Measurements from ENCODE around the gene LMBR1. TPM values are rescaled to one million over a fixed set of nuclear protein-coding genes. Genes with fewer than 3 reads are reported as not detected.

Gene LMBR1
- total and polyA plus RNA-seq, 2 donors (not counting 1 experiment from before 2014, with no cell fraction given), result 30.8 to 41.6 TPM

DNA sequence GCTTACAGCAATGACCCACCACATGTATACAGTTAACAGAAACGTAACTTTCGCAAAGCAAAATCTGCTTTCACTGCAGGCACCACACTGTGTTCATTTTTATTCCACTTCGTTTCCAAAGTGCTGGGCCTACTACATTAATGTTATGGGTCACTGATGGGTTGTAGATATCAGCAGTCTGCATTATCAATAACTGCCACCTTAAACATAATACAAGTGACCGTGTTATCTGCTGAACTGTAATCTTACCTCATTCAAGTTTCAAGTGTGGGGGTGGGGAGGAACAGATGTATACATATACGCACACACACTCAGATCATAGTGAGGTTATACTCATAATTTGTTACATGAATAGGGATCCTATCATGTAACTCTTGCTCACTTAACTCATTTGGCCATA lies 231.3 kb downstream of the LMBR1 start:
- no peaks in the 10 kb centered on the region for H4K20me1 ChIP-seq (ENCODE audit: control insufficient read depth, extremely low read depth, insufficient read depth, low read length)
- H3K27me3 ChIP-seq (ENCODE audit: control insufficient read depth, insufficient read depth, low read length), result no peaks in the 10 kb centered on the region
- H3K4me3 ChIP-seq (replicated peaks in 1 of 4; ENCODE audit: control extremely low read depth in 1 of 4, insufficient read depth in 1 of 4, low read depth in 3 of 4, low read length in 4 of 4), result no peak overlapping the region
- no peak overlapping the region for H3K27ac ChIP-seq (ENCODE audit: insufficient read depth, low read length)
- DNase-seq (ENCODE audit: low read depth in 2 of 2), result no peak
- H3K4me2 ChIP-seq (ENCODE audit: extremely low read depth, insufficient read depth, low read length), result no peak overlapping the region
- H3K9ac ChIP-seq (ENCODE audit: insufficient read depth, low read length), result no peak overlapping the region
- H2AFZ ChIP-seq (ENCODE audit: low read length), result no peak overlapping the region
- no peaks in the 10 kb centered on the region for H3K9me3 ChIP-seq (ENCODE audit: control insufficient read depth, insufficient read depth, low read depth, low read length)
- no peaks in the 10 kb centered on the region for H3K36me3 ChIP-seq (ENCODE audit: control insufficient read depth, insufficient read depth, low read length)
- no peaks in the 10 kb centered on the region for H3K79me2 ChIP-seq (ENCODE audit: control insufficient read depth, insufficient read depth, low read length)
- no peaks in the 10 kb centered on the region for H3K4me1 ChIP-seq (ENCODE audit: control insufficient read depth, extremely low read depth, insufficient read depth, low read length)
- TF ChIP-seq, protein P1, sequence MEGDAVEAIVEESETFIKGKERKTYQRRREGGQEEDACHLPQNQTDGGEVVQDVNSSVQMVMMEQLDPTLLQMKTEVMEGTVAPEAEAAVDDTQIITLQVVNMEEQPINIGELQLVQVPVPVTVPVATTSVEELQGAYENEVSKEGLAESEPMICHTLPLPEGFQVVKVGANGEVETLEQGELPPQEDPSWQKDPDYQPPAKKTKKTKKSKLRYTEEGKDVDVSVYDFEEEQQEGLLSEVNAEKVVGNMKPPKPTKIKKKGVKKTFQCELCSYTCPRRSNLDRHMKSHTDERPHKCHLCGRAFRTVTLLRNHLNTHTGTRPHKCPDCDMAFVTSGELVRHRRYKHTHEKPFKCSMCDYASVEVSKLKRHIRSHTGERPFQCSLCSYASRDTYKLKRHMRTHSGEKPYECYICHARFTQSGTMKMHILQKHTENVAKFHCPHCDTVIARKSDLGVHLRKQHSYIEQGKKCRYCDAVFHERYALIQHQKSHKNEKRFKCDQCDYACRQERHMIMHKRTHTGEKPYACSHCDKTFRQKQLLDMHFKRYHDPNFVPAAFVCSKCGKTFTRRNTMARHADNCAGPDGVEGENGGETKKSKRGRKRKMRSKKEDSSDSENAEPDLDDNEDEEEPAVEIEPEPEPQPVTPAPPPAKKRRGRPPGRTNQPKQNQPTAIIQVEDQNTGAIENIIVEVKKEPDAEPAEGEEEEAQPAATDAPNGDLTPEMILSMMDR (conservative IDR thresholded peaks at IDR 0.05 in 1 of 2, IDR thresholded peaks at IDR 0.05 in 1 of 2; ENCODE audit: low read depth in 1 of 2, low read length in 2 of 2), result no peak
- no peak for TF ChIP-seq EZH2 (IDR thresholded peaks at IDR 0.05; ENCODE audit: low read length, missing control alignments)

DNA sequence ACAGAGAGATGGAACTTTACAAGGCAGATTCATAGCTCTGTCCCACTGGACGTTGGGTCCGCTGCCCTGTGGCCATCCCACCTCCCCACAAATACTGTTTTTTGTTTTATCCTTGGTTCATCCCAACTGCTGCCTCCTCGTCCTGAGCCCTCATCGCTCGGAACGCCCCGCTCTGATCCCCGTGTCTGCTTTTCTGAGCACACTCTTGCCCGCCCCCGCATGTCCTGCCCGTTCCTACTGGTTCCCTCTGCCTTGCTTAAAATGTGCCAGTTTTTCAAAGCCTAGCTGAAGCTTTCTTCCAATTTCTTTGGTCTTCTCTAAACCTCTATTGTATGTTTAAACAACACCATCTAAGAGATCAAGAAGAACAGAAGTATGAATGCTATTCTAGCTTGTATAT lies 233.0 kb downstream of the LMBR1 start:
- H3K27me3 ChIP-seq (ENCODE audit: control insufficient read depth, insufficient read depth, low read length), result no peaks in the 10 kb centered on the region
- H4K20me1 ChIP-seq (ENCODE audit: control insufficient read depth, extremely low read depth, insufficient read depth, low read length), result no peaks in the 10 kb centered on the region
- H3K9ac ChIP-seq (ENCODE audit: insufficient read depth, low read length), result no peak overlapping the region
- H2AFZ ChIP-seq (ENCODE audit: low read length), result no peak overlapping the region
- H3K4me1 ChIP-seq (ENCODE audit: control insufficient read depth, extremely low read depth, insufficient read depth, low read length), result no peaks in the 10 kb centered on the region
- H3K79me2 ChIP-seq (ENCODE audit: control insufficient read depth, insufficient read depth, low read length), result no peaks in the 10 kb centered on the region
- H3K36me3 ChIP-seq (ENCODE audit: control insufficient read depth, insufficient read depth, low read length), result no peaks in the 10 kb centered on the region
- H3K27ac ChIP-seq (ENCODE audit: insufficient read depth, low read length), result no peak overlapping the region
- DNase-seq (ENCODE audit: low read depth in 2 of 2), result no peak
- H3K4me2 ChIP-seq (ENCODE audit: extremely low read depth, insufficient read depth, low read length), result no peak overlapping the region
- TF ChIP-seq, protein P1 (conservative IDR thresholded peaks at IDR 0.05 in 1 of 2, IDR thresholded peaks at IDR 0.05 in 1 of 2; ENCODE audit: low read depth in 1 of 2, low read length in 2 of 2), result no peak
- no peak for TF ChIP-seq EZH2 (IDR thresholded peaks at IDR 0.05; ENCODE audit: low read length, missing control alignments)
- no peaks in the 10 kb centered on the region for H3K9me3 ChIP-seq (ENCODE audit: control insufficient read depth, insufficient read depth, low read depth, low read length)
- no peak overlapping the region for H3K4me3 ChIP-seq (replicated peaks in 1 of 4; ENCODE audit: control extremely low read depth in 1 of 4, insufficient read depth in 1 of 4, low read depth in 3 of 4, low read length in 4 of 4)

DNA sequence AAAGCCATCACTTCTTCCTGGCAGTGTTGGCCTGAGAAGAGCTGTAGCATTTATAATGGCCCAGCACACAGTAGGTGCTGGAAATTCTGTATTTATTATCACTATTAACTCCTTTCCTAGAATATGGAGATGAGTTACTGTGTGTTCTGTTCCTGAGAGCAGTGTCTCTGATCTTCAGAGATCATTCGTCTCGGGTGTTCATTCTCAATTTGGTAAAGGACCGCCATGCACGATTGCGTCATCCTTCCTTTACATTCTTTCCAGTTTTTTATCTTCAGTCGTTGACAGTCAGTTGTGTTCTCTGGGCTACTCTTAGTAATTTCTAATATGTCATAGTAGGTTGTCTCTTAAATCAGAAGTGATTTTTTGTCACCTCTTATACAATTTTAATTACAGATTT lies 233.8 kb downstream of the LMBR1 start:
- H3K27me3 ChIP-seq (ENCODE audit: control insufficient read depth, insufficient read depth, low read length), result no peaks in the 10 kb centered on the region
- no peak overlapping the region for H3K27ac ChIP-seq (ENCODE audit: insufficient read depth, low read length)
- DNase-seq (ENCODE audit: low read depth in 2 of 2), result no peak
- no peak overlapping the region for H3K9ac ChIP-seq (ENCODE audit: insufficient read depth, low read length)
- no peak overlapping the region for H2AFZ ChIP-seq (ENCODE audit: low read length)
- H3K79me2 ChIP-seq (ENCODE audit: control insufficient read depth, insufficient read depth, low read length), result no peaks in the 10 kb centered on the region
- H3K4me2 ChIP-seq (ENCODE audit: extremely low read depth, insufficient read depth, low read length), result no peak overlapping the region
- no peaks in the 10 kb centered on the region for H3K9me3 ChIP-seq (ENCODE audit: control insufficient read depth, insufficient read depth, low read depth, low read length)
- no peaks in the 10 kb centered on the region for H3K36me3 ChIP-seq (ENCODE audit: control insufficient read depth, insufficient read depth, low read length)
- H4K20me1 ChIP-seq (ENCODE audit: control insufficient read depth, extremely low read depth, insufficient read depth, low read length), result no peaks in the 10 kb centered on the region
- no peaks in the 10 kb centered on the region for H3K4me1 ChIP-seq (ENCODE audit: control insufficient read depth, extremely low read depth, insufficient read depth, low read length)
- TF ChIP-seq, protein P1 (conservative IDR thresholded peaks at IDR 0.05 in 1 of 2, IDR thresholded peaks at IDR 0.05 in 1 of 2; ENCODE audit: low read depth in 1 of 2, low read length in 2 of 2), result no peak
- no peak for TF ChIP-seq EZH2 (IDR thresholded peaks at IDR 0.05; ENCODE audit: low read length, missing control alignments)
- no peak overlapping the region for H3K4me3 ChIP-seq (replicated peaks in 1 of 4; ENCODE audit: control extremely low read depth in 1 of 4, insufficient read depth in 1 of 4, low read depth in 3 of 4, low read length in 4 of 4)

Data from fibroblast of lung (primary cell).